ENCODE data around the gene EDN3.

The EDN3 gene

DNA sequence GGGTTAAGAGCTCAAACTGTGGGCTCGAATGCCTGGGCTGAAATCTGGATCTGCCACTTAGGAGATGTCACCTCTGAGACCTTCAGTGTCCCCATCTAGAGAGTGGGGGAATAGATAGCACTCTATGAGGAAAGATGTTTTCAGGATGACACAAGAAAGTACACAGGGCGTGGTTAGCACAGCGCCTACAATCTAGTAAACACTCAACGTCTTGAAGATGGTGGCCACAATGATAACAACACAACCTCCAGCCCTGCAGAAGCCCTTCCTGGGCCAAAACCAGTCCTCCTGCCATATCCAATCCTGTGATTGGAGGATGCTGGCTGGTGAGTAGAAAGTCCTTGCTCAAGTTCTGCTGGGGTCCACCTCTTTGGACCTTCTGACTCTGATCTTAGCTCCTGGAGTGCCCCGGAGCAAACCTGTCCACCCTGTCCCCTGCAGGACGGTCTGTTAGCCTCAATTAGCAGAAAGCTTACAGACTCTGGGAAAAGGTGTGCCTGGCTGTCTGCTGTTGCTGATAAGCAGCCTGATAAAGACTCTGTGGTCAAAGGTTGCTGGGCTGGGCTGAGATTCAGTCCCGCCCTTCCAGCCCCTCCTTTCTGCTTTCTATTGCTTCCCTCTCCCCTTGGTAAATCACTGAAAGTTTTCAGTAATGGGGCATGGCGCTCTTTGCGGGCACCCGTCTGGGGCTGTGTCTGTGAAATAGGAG is 8.2 kb downstream of the EDN3 start:
- no peak for DNase-seq

DNA sequence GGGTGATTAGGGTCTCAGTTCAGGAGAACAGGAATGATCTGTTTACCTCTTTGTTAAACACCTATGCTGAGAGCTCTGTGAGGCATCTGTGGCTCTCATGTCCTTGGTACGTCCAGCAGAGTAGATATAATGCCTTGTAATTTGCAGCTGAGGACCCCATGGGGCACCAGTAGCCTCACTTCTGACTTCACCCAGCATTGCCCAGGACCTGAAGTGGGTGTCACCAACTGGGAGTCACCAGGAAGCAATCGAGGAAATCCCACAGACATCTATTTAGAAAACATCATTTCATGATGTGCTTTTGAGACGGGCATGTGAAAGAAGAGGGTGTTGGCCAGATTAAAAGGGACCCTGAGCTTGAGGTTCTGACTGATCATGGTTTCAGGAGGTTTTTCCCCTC is 8.8 kb downstream of the EDN3 start:
- DNase-seq = no peak

DNA sequence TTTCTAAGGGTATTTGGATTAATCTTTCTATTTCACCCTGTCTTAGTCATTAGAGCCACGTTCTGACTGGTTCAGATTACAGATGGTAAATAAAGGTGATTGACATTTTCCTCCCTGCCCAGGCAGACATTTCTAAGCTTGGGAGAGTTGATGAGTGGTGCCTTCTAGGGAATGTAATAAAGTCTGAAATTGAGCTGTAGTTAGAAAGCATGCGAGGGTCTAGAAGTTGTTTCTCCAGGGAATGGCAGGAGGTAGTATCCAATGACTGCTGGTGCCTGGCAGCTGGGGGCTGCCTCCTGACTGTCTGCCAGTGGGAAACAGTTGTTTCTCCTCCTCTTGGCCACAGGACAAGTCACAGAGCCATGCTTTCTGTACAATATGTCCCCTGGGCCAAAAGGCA is 14.6 kb downstream of the EDN3 start:
- no peak for DNase-seq

DNA sequence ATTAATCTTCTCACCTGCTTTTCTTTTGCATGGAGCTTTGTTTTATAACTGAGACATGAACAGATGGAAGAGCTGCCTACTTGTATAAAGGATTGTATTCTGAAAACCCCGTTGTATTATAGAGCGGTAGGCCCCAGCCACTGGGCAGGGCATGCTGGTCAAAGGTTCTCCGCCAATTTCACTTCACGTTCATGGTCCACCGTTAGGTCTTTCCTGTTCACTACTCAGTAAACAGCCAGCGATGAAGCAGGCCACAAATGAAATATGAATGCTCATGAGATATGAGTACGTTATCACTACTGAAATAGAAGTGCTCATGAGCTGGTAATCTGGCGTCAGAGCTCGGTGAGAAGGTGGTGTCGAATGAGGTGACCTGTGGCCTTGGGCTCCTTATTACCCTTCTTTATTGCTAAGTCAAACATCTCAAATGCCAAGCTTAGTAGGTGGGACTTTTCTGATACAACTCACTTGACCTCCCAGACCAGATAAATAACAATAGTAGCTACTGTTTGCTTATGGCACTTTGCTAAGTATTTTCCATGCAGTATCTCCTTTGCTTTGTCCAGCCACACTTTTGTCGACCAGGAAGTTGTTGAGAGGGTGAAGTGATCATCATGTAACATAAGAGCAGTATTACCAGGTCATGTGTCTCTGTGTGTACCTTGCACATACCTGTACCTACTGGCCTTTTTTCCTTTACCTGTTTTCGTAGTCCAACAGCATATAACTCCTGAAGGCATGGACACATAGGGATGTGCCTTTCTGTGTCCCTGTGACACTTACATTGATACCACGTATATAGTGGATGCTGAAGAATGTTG is 16.7 kb downstream of the EDN3 start:
- DNase-seq = no peak

DNA sequence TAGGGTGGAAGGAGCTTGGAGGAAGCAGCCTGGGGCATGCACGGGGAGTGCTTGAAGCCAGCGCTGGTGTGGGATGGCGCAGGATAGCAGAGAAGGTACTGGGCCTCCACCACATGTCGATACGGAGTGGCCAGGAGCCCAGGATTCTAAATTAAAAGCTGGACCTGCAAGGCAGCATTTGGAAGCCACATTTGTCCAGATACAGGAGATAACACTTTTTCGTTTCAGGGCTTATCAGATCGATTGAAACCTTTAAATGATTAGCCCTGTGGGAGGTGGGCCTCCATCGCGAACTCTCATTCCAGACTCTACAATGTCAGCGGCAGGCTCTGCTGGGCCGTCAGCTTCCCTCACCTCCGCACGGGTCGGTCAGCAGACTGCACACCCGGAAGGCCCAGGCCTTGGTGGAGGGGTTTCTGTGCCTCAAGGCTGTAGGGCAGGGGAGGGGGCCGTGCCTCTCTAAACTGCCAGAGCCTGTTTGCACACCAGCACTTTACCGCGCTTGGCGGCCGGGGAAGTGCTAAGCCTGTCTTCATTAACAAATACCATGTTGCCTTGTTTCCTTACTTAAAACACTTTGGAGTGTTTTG is 17.9 kb downstream of the EDN3 start:
- no peak for DNase-seq

DNA sequence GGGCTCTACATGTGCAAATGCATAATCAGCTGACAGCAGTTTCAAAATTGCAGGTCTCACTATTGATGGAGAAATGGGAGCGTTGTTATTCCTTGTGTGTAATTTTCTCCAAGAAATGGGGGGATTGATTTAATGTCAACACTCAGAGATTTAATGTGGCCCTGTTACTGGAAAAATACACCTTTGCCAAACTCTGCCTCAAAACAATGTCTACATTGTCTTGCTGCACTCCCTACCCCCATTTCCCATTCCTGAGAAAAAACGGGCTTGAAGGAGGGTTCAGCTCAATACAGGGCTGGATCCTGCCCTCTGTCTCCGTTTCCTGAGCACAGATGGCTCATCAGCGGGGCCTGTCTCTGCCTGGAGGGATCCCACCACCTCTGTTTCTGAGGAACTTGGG is 18.4 kb downstream of the EDN3 start:
- DNase-seq = no peak

DNA sequence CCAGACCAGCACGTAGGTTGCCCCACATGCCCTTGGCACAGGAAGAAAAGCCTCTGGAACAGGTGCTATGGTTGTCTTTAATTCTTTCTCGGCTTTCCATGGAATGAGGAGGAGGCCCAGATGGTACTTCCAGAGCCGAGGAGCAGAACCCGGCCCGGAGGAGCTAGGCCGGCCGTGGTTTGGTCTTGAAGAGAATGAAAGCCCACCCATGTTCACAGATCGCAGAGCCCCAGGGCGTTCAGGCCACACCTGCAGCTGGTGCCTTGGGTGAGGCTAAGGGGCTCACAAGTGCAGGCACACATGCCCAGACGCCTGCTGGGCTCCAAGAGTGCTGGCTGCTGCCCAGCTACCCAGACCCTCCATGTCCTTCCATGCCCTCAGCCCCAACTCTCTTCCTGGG is 20.0 kb downstream of the EDN3 start:
- DNase-seq = no peak

DNA sequence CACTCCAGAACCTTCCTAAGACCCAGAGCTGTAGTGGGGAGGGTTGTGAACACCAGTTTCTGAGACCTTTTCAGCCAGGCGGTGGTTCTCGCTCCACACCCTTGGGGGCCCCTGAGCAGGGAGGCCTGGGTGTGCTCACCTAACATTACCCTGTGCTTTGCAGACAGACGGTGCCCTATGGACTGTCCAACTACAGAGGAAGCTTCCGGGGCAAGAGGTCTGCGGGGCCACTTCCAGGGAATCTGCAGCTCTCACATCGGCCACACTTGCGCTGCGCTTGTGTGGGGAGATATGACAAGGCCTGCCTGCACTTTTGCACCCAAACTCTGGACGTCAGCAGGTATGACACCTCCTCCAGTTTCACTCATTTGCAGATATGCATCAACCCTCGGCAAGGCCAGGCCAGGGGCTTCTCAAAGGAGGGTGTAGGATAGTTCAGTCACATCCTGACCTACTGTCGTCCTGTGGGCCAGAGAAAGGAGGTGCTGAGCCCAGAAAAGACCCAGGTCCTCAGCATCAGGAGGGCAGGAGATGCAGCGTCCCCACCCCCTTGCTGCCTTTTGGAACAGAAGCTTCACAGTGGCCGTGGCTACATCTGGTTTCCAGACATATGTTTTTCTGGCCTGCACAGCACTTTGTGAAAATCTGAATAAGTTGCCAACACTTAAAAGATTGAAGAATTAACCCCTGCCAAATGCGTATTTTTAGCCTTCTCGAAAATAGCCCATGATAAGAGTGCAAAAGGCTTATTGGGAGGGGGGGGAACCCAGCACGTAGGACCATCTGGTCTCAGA is 20.6 kb downstream of the EDN3 start:
- DNase-seq = no peak

DNA sequence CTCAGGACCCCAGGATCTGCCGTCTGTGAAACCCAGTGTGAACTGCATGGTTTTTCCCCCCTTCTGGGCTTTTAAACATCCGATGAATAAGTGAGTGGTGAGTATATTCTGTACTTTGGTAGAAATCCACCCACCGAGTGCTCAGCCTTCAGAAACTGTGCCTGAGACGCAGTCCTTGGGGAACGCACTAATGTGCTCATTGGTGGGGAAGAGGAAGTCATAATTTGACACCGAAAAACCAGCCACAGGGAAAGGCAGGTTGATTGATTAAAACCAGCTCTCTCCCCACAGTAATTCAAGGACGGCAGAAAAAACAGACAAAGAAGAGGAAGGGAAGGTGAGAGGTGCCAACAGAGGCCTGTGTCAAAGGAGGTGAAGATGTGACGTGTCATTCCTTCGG is 21.7 kb downstream of the EDN3 start:
- no peak for DNase-seq

DNA sequence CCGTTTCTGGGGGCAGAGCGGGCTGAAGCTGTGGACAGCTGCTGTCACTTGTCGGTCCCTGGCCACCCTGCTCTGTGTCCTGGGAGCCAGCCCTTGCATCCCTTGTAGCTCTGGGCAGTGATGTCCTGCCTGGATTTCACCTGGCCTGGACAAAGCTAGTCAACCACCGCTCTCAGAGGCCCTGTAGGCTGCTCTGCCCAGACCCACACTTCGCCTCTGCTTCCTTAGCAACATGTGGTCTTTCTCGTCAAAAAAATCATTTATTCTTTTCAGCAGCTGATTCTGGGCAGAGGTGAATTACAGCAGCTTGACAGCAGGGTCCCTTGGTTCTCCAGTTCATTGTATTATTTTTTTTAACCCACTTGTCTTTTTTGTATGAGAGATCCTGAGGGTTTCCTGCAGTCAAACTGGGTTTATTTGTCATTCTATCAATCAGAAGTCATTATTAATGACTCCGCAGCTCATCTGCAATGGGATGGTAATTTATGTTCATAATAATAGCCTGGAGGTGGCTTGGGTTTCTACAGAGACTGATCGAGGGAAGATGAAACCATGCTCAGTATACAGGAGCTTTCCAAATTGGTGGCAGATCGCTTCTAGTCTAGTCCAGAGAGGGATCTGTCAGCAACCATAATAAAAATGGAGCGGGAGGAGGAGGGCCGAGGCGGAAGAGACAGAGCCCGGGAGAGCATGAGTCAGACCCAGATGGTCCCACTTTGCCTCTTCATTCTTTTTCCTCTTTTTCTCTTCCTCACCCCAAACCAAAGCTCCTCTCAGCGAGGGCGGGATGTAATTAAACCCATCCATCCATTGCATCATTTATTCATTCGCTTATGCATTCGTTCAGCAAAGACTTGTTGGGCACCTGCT is 22.4 kb downstream of the EDN3 start:
- DNase-seq = no peak

DNA sequence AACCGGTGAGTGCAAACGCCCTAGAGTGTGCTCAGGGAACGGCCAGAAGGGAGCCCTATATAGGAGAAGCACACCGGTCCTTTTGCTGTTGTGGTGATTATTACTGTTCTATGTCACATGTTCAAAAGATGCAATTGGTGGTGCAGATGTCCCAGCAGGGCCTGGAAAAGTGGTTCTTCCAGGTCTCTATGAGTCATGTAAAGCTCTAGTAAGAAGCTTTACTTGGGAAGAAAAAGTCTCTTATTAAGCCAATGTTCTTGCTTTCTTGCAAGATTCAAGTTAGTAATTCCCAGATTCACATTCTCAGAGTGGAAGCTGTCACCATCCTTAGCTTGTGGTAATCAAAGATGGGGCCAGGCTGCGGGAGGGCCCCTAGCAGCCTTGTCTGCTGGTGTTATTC is 23.3 kb downstream of the EDN3 start:
- no peak for DNase-seq

DNA sequence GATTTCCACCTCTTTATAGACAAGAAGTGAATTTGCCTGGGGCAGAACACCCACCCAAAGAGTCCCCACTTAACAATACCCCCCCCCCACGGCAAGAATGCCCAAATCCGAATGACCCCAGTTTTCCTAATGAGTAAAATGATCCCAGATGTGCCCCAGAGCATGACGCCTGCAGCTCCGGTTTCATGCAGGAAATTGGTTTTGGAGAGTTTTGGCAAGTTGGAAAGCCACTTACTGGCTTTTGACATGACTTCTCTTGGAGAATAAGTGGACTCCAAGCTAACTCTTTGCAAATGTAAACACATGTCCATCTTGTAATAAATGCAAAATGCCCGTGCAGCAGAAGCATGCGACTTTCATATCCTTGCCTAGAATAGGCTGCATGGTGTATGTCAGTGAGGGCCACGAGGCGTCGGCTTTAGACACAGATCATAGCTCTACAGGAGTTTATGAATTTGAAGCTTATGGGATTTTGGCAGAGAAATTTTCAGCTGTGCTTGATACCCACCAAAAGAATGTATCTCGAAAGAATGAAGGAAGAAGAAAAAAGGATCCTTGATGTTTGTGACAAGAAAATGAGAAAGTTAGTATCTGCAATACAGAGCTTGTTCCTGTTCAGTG is 24.2 kb downstream of the EDN3 start:
- no peak for DNase-seq

DNA sequence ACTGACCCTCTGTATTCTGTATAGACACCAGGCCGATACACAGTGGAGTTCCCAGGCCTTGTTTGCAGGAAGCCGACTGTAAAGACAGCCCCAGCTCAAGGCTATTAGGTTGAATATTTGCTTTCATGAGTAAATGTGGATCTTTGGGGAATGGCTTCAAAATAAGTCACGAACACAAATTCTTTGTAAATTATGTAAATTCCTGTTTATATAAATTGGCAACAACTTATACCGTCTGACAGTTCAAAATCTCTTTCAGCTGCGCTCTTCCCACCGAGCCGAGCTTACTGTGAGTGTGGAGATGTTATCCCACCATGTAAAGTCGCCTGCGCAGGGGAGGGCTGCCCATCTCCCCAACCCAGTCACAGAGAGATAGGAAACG is 24.7 kb downstream of the EDN3 start:
- DNase-seq = no peak

DNA sequence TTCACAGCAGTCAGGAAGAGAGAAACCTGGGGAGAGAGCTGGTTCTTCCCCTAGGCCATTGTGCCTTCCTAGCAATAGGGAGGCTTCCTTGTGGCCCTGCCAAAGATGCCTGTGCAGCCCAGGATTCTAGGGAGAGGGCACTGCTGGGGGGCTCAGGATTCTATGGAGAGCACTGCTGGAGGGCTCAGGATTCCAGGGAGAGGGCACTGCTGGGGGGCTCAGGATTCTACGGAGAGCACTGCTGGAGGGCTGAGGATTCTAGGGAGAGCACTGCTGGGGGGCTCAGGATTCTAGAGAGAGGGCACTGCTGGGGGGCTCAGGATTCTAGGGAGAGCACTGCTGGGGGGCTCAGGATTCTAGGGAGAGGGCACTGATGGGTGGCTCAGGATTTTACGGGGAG is 25.8 kb downstream of the EDN3 start:
- DNase-seq = no peak

DNA sequence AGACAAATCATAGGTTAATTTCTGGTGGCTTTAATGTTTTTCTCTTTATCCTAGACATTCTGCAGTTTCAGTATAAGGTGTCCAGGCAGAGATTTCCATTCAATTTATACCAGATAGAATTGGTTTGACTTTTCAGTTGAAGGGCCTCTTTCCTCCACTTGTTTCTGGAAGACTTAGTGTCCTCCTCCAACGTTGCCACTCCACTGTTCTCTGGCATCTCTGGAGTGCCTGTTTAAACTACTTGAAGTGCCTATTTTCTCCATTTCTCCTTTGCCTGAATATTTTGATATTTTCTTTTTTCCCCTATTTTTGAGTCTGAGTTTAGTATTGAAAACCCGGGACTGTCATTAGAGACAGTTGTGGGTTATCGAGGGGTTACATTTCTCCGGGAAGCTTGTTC is 27.7 kb downstream of the EDN3 start:
- DNase-seq = no peak

DNA sequence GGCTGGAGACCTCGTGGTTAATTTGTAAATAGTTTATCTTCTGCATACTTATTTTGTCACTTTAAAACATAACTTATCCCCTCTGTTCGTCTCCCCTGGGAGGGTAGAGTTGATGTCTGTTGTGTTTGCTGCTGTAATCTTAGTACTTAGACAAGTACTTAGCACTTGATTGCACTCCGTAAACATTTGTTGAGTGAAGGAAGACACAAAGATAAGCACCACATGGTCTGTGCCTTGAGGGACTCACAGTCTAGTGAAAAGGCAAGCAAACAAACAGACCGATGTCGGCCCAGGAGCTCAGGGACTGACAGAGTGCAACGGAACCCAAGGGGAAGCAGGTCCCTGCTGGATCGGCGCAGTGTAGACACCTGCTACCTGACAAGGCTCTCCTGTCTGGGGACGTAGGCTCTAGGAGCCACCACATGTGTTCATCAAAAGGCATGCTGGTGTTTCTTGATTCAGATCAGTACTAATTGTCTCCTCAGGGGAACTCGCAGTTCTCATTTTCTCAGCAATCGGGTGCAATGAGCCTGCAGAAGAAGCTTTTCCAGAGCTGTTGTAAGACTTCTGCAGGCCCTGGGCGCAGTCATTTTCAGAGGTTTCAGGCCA is 31.4 kb downstream of the EDN3 start:
- DNase-seq = no peak

DNA sequence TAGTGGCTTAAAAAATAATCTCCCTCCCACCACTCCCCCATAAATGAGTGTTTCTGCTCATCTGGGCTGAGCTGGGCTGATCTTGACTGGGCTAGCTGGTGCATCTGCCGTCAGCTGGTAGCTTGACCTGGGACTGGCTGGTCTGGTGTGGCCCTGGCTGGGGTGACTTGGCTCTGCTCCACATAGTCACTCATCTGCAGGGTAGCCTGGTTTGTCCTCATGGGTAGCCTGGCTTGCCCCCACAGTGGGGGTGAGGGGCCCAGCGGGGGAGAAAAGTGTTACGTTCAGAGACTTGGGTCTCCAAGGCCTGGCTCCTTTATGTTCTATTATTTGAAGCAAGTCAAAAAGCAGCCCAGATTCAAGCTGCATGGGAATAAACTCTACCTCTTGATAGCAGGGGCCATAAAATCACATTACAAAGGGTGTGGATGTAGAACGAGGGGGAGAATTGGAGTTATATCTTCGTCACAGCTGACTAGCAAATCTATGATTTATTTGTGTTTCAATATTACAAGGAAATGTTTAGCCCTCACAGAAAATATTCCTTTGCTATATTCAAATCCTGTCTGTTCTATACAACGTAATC is 32.9 kb downstream of the EDN3 start:
- no peak for DNase-seq

DNA sequence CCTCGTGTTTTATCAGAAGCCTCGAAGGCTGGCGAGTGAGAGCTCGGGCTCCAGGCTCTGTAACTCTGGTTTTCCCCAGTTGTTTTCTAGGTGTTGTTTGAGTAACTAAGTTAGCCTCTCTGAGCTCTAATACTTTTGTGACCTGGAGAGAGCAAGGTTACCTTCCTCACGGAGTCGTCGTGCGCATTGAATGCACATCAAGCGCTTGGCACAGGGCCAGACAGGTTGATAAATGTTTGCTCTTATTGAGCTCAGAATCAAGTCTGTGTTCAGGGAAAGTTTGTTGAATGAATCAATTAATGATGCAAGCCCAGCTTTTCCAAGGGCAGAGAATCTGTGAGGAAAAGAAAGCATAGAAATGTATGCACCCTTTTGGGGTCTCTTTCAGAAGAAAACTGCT is 33.5 kb downstream of the EDN3 start:
- DNase-seq = no peak

DNA sequence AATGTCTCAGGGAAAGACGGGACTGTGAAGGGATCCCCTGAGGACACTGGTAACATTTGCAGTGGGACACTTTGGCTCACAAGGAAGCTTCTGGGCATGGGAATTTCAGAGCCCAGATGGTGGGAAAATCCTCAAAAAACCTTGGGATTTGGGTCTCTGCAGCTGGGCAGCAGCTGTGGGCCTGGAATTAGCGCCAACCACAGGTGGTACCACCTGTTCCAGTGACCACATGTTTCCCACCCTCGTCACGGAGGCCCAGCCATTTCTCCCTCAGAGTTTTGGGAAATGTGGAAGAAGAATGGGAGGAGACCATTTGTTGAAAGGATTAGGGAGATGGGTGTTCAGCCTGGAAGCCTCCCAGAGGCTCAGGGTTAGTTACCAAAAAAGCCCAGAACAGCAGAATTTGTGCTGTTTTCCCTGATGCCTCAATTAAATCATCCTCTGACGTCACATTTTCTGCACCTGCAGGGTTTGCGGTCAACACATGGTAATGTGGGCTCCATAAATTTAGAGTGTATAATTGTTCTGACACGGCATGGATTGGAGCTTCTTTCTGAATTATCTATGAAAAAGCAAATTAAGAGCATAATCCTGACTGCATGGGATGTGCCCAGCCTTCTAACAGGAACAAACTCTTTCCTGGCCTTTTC is 34.4 kb downstream of the EDN3 start:
- DNase-seq = no peak

DNA sequence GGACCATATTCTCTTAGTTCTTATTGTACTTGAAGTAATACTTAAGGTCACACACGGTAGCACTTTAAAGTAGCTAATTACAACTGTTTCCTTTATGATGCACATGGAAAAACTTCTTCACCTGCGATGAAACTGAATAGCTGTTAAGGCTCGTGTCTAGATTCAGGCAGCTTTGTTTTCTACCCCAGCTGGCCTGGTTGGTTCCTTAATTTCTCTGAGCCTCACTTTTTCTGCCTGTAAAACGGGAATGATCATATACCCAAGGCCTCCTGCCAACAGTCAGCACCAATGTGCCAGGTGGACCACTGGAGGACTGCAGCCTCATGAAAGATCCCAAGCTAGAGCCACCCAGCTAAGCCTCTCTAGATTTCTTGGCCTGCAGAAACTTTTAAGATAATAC is 35.0 kb downstream of the EDN3 start:
- no peak for DNase-seq

DNA sequence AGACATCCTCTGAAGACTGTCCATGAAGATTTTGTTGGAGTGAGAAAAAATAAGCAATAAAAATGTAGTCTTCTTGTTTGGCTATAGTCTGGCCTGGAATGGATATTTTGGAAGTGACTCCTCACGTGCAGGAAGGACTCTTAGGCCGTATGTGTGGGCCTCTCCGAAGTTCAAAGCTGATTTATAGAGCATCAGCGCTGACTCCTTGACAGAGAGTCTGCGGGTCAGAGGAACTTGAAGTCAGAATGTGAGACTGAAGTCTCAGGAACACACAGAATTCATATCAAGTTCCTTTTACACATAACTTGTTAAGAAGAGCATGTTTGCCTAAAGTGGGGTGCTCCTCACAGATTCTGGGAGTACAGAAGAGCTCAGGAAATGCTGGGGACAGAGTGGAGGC is 36.1 kb downstream of the EDN3 start:
- DNase-seq = no peak

Measured in activated T-cell treated with anti-CD3 and anti-CD28 coated beads, Interleukin-2, amount 50 U/mL, for 48 hours (primary cell).